C4-2B (cell line): ENCODE data around the gene MCF2L2.

ENCODE experiments used
- ZFX ChIP-seq: fragments of 450-650 bp; IDR thresholded peaks from 2 replicates; pipeline ENCODE4 v1.6.1; 2017
- TF ChIP-seq, protein P1 (sequence below): fragments of 450-650 bp; conservative IDR thresholded peaks from 2 replicates; pipeline ENCODE4 v1.5.1; 2017; ENCODE audit warnings: mild to moderate bottlenecking

DNA sequence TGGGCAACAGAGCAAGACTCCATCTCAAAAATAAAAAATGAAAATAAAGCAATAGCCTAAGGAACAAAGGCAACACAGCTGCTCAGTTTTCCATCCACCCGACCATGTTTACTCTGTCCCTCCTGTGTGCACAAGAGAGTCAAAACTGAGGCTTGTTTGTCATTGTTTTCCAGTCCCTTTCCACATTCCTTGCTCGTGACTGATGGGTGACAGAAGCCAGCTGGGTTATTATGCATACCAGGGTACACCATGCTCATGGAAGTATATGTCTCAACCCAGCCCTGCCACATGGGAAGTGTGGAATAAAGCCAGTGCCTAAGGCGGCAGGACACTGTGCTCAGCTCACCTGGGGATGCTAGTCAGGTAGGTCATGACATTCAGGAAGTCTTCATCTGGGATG is 49.5 kb downstream of the MCF2L2 start:
- TF ChIP-seq, protein P1, sequence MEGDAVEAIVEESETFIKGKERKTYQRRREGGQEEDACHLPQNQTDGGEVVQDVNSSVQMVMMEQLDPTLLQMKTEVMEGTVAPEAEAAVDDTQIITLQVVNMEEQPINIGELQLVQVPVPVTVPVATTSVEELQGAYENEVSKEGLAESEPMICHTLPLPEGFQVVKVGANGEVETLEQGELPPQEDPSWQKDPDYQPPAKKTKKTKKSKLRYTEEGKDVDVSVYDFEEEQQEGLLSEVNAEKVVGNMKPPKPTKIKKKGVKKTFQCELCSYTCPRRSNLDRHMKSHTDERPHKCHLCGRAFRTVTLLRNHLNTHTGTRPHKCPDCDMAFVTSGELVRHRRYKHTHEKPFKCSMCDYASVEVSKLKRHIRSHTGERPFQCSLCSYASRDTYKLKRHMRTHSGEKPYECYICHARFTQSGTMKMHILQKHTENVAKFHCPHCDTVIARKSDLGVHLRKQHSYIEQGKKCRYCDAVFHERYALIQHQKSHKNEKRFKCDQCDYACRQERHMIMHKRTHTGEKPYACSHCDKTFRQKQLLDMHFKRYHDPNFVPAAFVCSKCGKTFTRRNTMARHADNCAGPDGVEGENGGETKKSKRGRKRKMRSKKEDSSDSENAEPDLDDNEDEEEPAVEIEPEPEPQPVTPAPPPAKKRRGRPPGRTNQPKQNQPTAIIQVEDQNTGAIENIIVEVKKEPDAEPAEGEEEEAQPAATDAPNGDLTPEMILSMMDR: no peak
- TF ChIP-seq ZFX: no peak
